Skeletal muscle cell (primary cell): ENCODE measurements around the gene DHRS3.
"Not testable (repeated sequence)": the region's sequence is repeated elsewhere in the genome, so short reads cannot be mapped to it uniquely, and the experiment has no call there.

Experiments used
- DNase-seq: peaks from one replicate; pipeline ENCODE4 v3.0.0-alpha.2; 2010; ENCODE audit warnings: low read depth
- H3K4me3 ChIP-seq: 2 replicates; pipeline ENCODE4 v1.5.1; 2011; ENCODE audit warnings: low read depth, mild to moderate bottlenecking, control low read depth, low read length, moderate library complexity

The DHRS3 gene

DNA sequence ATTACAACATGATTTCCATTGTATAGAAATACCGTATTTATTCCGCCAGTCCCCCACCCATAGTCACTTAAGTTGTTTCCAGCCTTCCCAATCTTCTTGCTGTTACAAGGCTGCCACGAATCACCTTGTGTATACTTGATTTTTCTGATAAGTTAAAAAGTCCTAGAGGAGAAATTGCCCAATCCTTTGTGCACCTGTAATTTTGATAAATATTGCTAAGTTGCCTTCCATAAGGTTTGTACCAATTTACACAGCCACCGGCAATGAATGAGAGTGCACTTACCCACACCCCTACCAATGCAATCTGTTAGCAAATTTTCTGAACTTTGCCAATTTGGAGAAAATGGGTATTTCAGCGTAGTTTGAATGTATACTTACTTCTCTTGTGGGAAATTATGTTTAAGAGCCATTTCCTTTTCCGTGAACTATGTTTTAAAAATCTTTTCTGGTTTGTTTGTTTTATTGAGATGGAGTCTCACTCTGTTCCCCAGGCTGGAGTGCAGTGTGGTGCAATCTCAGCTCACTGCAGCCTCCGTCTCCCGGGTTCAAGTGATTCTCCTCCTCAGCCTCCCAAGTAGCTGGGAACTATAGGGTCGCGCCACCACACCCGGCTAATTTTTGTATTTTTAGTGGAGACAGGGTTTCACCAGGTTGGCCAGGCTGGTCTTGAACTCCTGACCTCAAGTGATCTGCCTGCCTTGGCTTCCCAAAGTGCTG is 87.4 kb downstream of the DHRS3 start:
- DNase-seq: no peak
- H3K4me3 ChIP-seq: no peak overlapping the region

DNA sequence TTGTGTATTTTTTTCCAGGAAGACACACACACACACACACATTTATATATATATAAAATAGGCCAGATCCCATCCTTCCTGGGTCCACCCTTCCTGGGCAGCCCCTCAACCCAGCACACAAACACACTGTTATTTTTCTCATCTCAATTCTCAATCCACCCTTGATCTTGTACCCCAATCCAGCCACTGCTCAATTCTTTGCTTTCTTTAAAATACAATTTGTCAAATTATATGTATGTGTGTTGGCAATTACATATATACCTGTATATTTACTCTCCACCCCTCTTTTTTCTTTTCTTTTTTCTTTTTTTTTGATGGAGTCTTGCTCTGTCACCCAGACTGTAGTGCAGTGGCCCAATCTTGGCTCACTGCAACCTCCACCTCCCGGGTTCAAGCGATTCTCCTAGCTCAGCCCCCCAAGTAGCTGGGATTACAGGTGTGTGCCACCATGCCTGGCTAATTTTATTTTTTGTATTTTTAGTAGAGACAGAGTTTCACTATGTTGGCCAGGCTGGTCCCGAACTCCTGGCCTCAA is 88.3 kb downstream of the DHRS3 start:
- no peak for DNase-seq
- no peak overlapping the region for H3K4me3 ChIP-seq

DNA sequence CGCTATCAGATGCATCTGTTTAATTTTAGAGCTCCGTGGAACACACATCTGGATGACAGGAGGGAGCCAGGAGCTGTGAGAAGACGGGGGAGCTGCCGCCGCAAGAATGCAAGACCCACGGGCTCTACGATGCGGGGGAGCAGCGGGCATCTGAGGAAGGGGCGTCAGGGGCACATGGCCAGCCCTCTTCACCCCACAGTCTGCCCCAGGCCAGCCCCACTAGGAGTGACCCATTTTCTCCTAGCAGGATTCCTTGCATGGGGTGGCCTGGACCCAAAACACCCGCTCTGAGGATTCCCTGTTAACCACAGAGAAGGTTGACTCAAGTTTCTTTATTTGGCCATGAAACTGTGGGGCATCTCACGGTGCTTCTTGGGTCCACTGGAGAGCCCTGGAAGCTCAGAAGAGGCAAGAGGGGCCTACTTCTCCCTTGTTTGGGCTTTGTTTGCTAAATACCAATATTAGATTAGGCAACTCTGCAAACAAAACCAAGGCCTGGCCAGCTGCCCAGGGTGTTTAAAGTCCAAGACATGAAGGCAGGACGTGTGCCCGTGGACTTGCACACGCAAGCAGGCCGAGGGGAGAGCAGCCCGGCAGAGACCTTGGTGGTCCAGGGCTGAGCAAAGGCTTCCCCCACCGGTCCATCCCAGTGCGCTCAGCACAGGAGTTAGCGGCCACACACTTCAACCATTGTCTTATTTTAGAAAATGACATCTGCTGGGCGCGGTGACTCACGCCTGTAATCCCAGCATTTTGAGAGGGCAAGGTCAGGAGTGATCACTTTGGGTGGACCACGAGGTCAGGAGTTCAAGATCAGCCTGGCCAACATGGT is 89.8 kb downstream of the DHRS3 start:
- H3K4me3 ChIP-seq: no peak overlapping the region
- no peak for DNase-seq

DNA sequence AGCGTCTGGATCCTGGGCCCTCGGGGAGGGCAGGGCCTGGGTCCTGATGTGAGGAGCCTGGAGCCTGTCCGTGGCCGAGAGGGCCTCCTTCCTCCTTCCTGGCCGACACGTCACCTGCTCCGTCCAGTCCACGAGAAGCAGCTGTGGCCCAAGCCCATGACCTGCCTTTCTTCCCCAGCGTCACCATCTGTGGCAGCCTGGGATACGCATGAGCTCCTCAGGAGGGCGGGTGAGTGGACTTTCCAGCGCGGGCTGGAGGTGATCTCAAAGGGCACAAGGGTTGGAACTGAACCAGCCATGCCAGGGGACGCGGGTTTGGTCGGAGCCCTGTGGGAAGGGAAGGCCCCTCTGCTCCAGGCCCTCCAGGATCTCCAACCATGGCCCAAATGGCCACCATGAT is 90.4 kb downstream of the DHRS3 start:
- DNase-seq: no peak
- H3K4me3 ChIP-seq: no peak overlapping the region

DNA sequence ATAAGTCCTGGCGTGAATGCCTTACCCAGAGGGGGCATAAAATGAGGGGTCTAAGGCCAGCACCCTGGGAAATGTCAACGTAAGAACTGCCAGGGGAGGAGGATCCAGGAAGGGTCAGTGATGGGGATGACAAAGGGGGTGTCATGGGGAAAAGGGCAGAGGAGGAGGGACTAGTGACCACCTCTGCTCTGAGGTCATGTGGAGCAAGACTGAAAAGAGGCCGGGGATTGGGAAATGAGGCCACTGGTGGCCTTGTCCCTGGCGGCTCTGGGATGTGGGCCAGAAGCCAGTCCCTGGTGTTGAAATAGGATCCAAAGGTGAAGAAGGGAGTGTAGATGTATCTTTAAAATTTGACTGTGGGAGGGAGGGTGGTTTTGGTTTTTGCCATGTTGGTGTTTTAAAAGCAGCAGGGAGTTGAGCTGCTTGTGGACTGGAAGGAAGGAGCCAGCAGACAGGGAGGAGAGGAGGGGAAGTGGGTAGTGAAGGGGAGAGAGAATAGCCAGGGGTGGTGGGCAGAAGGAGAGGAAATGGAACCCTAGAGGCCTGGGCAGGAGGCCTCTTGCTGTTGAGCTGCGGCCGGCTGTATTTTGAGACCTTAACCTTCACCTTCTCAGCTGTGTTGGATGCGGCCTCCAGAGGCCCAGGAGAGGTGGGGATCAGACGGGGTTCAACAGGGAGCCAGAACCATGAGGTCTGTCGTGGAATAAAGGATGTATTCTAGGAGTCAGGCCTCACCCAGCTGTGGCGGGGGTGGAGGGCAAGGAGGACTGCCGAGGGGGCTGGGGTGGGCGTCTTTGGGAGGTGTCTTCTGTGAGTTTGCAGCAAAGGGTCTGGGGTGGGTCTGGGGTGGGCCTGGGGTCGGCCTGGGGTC is 92.5 kb downstream of the DHRS3 start:
- no peak for DNase-seq
- no peak overlapping the region for H3K4me3 ChIP-seq

- no peak overlapping the region for H3K4me3 ChIP-seq
- DNase-seq: no peak
Observed at GRCh38 chr1:12524266-12524665, 93.7 kb downstream of the DHRS3 start.

DNA sequence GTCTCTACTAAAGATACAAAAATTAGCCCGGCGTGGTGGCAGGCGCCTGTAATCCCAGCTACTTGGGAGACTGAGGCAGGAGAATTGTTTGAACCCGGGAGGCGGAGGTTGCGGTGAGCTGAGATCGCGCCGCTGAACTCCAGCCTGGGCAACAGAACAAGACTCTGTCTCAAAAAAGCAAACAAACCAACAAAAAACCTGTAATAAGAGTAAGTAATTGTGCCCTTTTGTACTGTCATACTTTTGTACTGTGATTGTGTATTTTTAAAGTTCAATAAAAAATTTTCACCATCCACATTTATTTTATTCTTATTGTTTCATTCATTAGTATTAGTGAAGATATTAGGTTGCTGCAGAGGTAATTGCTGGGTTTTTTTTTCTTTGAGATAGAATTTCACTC is 95.2 kb downstream of the DHRS3 start:
- not testable (repeated sequence) for DNase-seq, H3K4me3 ChIP-seq

DNA sequence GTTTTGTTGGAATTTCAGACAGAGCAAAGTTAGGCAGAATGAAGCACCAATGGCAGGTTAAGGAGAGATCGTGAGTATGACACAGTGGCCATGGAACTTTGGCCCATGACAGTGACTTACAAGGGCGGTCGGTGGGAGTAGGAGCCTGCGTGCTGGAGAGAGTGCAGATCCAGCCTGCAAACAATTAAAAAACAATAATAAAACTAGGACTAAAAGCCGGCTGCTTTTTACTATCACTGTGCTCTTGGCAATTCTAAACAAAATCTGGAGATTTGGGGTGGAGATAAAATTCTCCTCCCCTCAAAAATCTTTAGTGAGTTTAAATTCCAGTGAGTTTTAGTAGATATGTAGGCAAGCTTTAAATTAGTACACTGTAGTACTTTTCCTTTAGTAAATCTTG is 96.9 kb downstream of the DHRS3 start:
- DNase-seq: no peak
- H3K4me3 ChIP-seq: no peak overlapping the region

DNA sequence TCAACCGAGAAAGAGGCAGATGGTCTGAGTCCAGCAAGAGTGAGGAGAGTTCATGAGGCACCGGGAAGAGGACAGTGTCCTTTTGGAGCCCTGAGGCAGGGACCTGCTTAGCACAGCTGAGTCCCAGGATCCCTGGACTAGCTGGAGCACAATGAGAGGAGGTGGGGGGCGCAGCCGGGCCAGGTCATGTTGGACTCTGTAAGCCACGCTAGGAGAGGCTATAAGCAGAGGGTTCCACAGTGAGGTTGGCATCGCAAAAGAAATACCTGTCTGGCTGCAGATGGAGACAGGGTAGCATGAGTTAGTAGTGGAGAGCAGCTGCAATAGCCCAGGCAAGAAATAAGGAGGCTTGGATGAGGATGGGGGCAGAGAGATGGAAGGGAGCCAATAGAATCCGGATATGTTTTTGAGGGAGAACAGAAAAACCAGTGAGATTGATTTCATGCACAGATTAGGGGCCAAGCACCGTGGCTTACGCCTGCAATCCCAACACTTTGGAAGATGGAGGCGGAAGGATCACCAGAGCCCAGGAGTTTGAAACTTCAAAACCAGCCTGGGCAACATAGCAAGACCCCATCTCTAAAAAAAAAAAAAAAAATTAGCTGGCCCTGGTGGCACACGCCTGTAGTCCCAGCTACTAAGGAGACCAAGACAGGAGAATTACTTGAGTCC is 98.2 kb downstream of the DHRS3 start:
- no peak for DNase-seq
- H3K4me3 ChIP-seq: no peak overlapping the region

- DNase-seq: peak; percentile 51
- no peak overlapping the region for H3K4me3 ChIP-seq
Observed at GRCh38 chr1:12518931-12519692, 98.9 kb downstream of the DHRS3 start.
